GM12874 (cell line): ENCODE results near the gene DDX10.

Experiments
- TF ChIP-seq, protein P1 (sequence below): IDR thresholded peaks from 2 replicates; pipeline ENCODE4 v1.5.1; 2011; ENCODE audit warnings: low read depth, mild to moderate bottlenecking, control low read depth, low read length, moderate library complexity; ENCODE audit not compliant: insufficient read depth

Gene DDX10

DNA sequence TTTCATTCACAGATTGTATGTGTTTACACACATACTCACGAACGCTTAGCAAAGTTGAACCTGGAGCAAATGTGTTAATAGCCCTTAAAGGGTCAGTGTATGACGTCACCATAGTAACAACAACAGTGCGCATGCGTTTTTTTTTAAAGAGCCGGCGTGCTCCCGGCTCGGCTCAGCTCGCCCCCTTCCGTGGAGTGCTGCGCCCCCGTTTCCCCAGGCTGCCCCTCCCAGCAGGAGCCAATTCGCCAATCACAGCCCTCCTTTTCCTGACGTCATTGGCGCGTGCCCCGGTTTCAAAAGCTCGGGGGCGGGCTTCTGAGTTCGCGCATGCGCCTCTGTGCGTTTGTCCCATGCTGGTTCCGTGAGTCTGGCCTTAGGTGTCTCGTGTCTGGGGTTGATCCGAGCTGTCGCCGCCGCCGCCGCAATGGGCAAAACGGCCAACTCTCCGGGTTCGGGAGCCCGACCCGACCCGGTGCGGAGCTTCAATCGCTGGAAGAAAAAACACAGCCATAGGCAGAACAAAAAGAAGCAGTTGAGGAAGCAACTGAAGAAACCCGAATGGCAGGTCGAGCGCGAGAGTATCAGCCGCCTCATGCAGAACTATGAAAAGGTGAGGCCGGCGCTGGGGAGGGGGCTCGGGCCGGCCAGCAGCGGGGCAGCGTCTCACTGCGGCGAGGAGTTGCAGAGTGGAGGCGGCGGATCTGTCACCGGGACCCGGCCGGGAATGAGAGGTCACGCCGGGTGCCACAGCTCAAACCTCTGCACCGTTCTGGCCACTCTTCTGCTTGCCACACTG is at the start of gene DDX10:
Gene DDX10, plus strand, starts transcription at position 340 of the 796 bp plus-strand sequence. Its CDS starts 85 bp downstream, at position 425.
- TF ChIP-seq, protein P1, sequence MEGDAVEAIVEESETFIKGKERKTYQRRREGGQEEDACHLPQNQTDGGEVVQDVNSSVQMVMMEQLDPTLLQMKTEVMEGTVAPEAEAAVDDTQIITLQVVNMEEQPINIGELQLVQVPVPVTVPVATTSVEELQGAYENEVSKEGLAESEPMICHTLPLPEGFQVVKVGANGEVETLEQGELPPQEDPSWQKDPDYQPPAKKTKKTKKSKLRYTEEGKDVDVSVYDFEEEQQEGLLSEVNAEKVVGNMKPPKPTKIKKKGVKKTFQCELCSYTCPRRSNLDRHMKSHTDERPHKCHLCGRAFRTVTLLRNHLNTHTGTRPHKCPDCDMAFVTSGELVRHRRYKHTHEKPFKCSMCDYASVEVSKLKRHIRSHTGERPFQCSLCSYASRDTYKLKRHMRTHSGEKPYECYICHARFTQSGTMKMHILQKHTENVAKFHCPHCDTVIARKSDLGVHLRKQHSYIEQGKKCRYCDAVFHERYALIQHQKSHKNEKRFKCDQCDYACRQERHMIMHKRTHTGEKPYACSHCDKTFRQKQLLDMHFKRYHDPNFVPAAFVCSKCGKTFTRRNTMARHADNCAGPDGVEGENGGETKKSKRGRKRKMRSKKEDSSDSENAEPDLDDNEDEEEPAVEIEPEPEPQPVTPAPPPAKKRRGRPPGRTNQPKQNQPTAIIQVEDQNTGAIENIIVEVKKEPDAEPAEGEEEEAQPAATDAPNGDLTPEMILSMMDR: no peak

DNA sequence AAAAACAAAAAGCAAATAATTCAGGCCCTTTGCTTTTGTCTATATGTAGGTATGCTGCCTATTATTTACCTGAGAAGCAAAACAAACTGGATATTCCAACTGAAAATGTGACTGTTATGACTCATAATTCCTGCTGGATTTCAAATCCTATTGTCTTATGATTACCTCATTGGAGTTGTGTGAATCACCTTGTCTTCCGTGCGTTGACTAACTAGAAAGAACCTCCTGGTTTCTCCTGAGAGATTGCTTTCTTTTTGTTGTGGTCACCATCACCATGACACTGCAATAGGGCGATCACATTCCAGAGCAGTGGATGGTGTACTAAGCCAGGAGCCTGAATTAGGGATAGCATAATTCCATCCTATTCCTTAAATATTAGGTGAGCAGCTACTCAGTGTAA is 48.3 kb upstream of the DDX10 start:
- TF ChIP-seq, protein P1: no peak

DNA sequence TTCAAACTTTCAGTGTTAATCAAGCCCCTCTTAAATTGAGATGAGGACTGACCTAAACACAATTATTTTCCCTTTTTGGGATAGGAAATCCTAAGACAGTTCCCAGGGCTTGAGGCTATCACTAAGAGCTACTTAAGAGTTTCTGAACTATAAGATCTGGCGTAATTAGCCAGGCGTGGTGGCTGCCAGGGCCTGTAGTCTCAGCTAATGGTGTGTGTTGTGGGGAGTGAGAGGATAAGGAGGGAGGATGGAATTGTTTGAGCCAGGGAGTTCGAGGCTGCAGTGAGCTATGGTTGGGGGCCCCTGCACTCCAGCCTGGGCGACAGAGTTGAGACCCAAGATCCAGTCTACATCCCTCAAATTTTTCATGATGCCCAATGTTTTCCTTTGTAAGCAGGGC is 47.8 kb upstream of the DDX10 start:
- TF ChIP-seq, protein P1: no peak

DNA sequence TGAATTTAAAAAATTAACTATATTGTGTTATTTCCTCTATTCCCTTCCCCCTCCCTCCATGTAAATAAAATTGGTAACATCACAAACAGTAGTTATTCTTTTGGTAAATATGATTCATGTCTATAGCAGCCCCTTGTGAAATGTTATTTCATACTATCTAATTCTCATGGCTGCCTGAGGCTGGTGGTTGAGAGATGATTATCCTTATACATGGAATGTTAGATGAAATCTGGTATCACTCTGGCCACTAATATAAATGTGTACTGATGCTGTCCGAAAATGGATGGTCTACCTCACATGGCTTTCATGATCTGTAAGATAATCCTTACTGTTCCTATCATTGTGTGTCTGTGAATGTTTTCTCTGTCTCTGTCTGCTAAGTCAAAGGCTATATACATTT is 46.3 kb upstream of the DDX10 start:
- TF ChIP-seq, protein P1: no peak

DNA sequence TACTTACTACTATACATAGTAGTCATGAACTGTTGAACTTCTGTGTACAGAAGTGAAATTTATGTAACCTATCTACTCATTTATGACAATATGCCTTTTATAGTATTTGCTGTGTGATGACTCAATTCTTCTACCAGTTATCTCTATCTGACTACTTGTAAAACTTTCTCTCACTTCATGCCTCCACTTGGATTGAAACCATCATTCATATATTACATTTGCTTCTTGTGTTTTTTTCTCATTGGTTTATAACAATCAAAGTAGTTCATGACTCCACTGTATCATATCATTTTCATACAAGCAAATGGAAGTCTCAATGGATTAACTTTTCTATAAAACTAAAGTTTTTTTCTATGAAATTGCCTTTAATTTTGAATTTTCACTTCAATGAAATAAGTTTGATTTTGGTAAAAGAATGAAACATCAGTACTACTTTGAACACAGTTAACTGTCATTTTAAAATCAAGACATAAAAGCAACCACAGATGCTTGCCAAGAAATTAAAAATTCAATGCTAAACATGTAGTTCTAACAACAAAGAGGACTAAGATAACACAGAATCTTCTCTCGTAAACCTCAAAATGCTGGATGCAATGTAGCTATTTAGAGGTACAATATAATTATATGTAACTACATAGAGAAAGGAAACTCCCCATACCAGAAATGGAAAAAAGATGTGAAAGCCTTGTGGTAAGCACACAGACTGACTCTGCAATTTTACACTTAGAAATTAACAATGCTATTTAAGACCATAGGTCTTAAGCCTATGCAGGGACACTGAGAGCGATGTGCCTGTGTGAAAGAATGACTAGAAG is 43.7 kb upstream of the DDX10 start:
- TF ChIP-seq, protein P1: no peak

DNA sequence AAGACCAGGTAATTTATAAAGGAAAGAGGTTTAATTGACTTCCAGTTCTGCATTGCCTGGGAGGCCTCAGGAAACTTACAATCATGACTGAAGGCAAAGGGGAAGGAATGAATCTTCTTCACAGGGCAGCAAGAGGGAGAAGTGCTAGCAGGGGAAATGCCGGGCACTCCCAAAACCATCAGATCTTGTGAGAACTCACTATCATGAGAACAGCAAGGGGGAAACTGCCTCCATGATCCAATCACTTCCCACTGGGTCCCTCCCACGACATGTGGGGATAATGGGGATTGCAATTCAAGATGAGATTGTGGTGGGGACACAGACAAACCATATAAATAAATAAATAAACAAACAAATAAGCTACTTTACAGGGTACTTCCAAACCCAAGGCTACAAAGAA is 42.5 kb upstream of the DDX10 start:
- TF ChIP-seq, protein P1: no peak

DNA sequence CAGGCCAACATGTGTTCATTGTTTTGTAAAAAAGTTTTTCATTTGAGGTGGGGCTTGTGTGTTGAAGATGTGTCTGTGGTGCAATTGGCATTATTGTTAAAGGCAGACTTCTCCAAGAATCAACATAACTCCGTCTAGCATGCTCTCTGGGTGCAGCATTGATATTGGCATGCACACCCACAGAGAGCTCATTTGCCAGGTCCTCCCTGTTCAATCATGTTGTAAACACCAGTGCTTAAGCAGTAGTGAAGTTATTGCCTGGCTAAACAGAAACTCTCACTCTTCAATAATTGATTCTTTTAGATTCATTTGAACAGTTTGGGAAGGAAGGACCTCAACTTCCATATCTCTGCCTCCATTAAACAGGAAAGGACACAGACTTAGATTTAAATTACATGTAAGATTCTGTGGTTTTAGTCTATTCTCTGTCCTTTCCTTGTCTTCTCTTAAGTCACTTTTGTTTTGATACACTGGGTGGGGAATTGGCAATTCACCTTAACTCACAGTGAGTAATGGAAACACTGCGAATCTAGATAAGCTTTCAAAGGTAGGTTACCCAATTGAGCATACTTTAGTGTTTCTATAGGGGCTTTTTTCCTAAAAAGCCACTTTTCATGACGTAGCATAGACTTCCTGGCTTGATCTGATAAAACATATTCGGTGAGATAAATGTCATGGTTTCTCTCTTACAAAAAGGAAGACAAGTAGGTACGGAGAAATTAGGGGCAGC is 40.5 kb upstream of the DDX10 start:
- TF ChIP-seq, protein P1: no peak
